ENCODE data around the gene RPN2. TPM values are rescaled to one million over a fixed set of nuclear protein-coding genes. Genes with fewer than 3 reads are reported as not detected.
A peak's percentile ranks its signal among the peaks of the same experiment; 100 is the strongest.

RPN2 gene
- total RNA-seq, 1 experiment from 2014 or later = 234 TPM

DNA sequence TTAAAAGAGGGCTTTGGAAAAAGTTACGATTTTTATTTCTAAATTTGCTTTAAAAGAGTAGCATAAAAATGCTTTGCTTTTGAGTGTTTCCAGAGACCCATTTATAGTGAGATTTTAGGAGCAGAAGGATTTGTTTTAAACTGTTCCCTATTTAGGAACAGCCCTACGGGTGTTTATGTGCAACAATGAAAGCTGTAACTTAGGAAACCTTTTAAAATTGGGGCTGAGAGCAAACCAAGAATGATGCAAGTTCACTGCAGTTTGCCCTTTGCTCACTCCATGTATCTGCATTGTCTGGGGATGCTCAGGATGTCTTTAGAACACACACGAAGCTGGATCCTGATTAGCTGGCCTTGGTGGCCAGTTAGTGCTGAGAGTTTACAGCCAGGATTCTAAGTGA lies 41.6 kb downstream of the RPN2 start:
- Mint-ChIP-seq H3K27me3 (ENCODE audit: low read depth) (no peaks in the 10 kb centered on the region), H3K27ac (peak overlapping the region in 2 of 3 experiments; percentile 28 to 72; a peak in 3 of 7 replicates), H3K36me3 (ENCODE audit: insufficient read depth in 1 of 3, low read depth in 3 of 3) (peaks cover 33 to 70% (median 60%) of the 10 kb centered on the region in 3 experiments), H3K4me1 (peaks cover 25 to 26% of the 10 kb centered on the region in 2 experiments), H3K4me3 (no peak overlapping the region), H3K9me3 (no peaks in the 10 kb centered on the region)
- Histone ChIP-seq H3K18ac (ENCODE audit: insufficient read length, low read depth, low read length) (no peak overlapping the region), H3K79me2 (ENCODE audit: insufficient read depth, low read length) (no peaks in the 10 kb centered on the region), H3K27me3 (ENCODE audit: insufficient read depth, low read length) (no peaks in the 10 kb centered on the region), H3K27ac (ENCODE audit: insufficient read length, low read depth, low read length) (no peak overlapping the region), H3K23me2 (ENCODE audit: insufficient read length, low read depth, low read length, poor library complexity, severe bottlenecking) (no peaks in the 10 kb centered on the region), H4K5ac (ENCODE audit: insufficient read length, low read depth, low read length) (no peak overlapping the region), H3K56ac (ENCODE audit: insufficient read length, low read depth, low read length) (no peak overlapping the region), H3K9ac (ENCODE audit: extremely low read depth, insufficient read length, low read length) (no peak overlapping the region), H4K91ac (ENCODE audit: insufficient read length, low read depth, low read length) (no peak overlapping the region), H3K4me2 (ENCODE audit: insufficient read depth, insufficient read length, low read length) (no peak overlapping the region), H2BK12ac (ENCODE audit: insufficient read length, low read depth, low read length) (no peak overlapping the region), H2BK120ac (ENCODE audit: low read depth, low read length, poor library complexity, severe bottlenecking) (no peak overlapping the region), H3K9me3 (ENCODE audit: control insufficient read depth, low read depth, low read length) (no peaks in the 10 kb centered on the region), H2AK5ac (ENCODE audit: insufficient read length, low read length) (no peak overlapping the region), H4K20me1 (ENCODE audit: control insufficient read depth, insufficient read depth, insufficient read length) (no peaks in the 10 kb centered on the region), H3K4me1 (ENCODE audit: insufficient read depth, low read length) (no peaks in the 10 kb centered on the region), H3K14ac (ENCODE audit: insufficient read depth, low read length) (no peak overlapping the region), H2BK5ac (ENCODE audit: insufficient read length, low read length) (no peak overlapping the region), H3K23ac (ENCODE audit: insufficient read length, low read depth, low read length) (no peak overlapping the region), H3K4ac (ENCODE audit: low read depth, low read length) (no peak overlapping the region), H2AFZ (ENCODE audit: low read length) (no peak overlapping the region), H4K8ac (replicated peaks; ENCODE audit: insufficient read length, low read depth, low read length) (no peak overlapping the region), H3K79me1 (ENCODE audit: insufficient read depth, low read depth, low read length, poor library complexity, severe bottlenecking) (peaks cover 5% of the 10 kb centered on the region), H3T11ph (ENCODE audit: low read length) (no peak overlapping the region), H2BK20ac (ENCODE audit: low read depth, low read length, poor library complexity, severe bottlenecking) (no peak overlapping the region), H2BK15ac (ENCODE audit: low read depth, low read length) (no peak overlapping the region)
- no CpG with 5 or more reads among the region's 3 CpGs for WGBS (ENCODE audit: extremely low coverage, insufficient read length, low lambda C conversion rate)
- DNase-seq = no peak
- no peak for TF ChIP-seq CTCF (conservative IDR thresholded peaks at IDR 0.05)
